ENCODE data around the gene UBE2E1.

Gene UBE2E1

GRCh38 chr3:23821858-23822257, 16.1 kb downstream of the UBE2E1 start:
- H3K27me3 ChIP-seq (ENCODE audit: control insufficient read depth, insufficient read depth, low read length) = no peaks in the 10 kb centered on the region

GRCh38 chr3:23822559-23822958, 16.8 kb downstream of the UBE2E1 start:
- no peak overlapping the region for H3K4me3 ChIP-seq (ENCODE audit: low read depth, low read length)
- no peak overlapping the region for H3K27ac ChIP-seq (ENCODE audit: low read depth, low read length)
- H3K36me3 ChIP-seq (ENCODE audit: control insufficient read depth, insufficient read depth, low read length) = peaks cover 7% of the 10 kb centered on the region
- H3K9ac ChIP-seq (ENCODE audit: low read length) = no peak overlapping the region
- H3K27me3 ChIP-seq (ENCODE audit: control insufficient read depth, insufficient read depth, low read length) = no peaks in the 10 kb centered on the region
- H3K4me1 ChIP-seq (ENCODE audit: control insufficient read depth, insufficient read depth, low read length) = peaks cover 54% of the 10 kb centered on the region
- H3K9me3 ChIP-seq (ENCODE audit: control insufficient read depth, insufficient read depth, low read depth, low read length) = no peaks in the 10 kb centered on the region

More at GRCh38 chr3:23821858-23822257, 16.1 kb downstream of the UBE2E1 start:
- Histone ChIP-seq H3K4me1 (ENCODE audit: control insufficient read depth, insufficient read depth, low read length) (peaks cover 48% of the 10 kb centered on the region), H3K9me3 (ENCODE audit: control insufficient read depth, insufficient read depth, low read depth, low read length) (no peaks in the 10 kb centered on the region), H3K9ac (ENCODE audit: low read length) (no peak overlapping the region), H3K36me3 (ENCODE audit: control insufficient read depth, insufficient read depth, low read length) (peaks cover 7% of the 10 kb centered on the region), H3K27ac (ENCODE audit: low read depth, low read length) (no peak overlapping the region), H3K4me3 (ENCODE audit: low read depth, low read length) (no peak overlapping the region)

GRCh38 chr3:23823620-23824019, 17.9 kb downstream of the UBE2E1 start:
- H3K36me3 ChIP-seq (ENCODE audit: control insufficient read depth, insufficient read depth, low read length) = peaks cover 4% of the 10 kb centered on the region
- no peak overlapping the region for H3K9ac ChIP-seq (ENCODE audit: low read length)
- no peak overlapping the region for H3K4me3 ChIP-seq (ENCODE audit: low read depth, low read length)
- no peaks in the 10 kb centered on the region for H3K27me3 ChIP-seq (ENCODE audit: control insufficient read depth, insufficient read depth, low read length)
- no peaks in the 10 kb centered on the region for H3K9me3 ChIP-seq (ENCODE audit: control insufficient read depth, insufficient read depth, low read depth, low read length)
- H3K4me1 ChIP-seq (ENCODE audit: control insufficient read depth, insufficient read depth, low read length) = peaks cover 54% of the 10 kb centered on the region
- H3K27ac ChIP-seq (ENCODE audit: low read depth, low read length) = no peak overlapping the region

- H3K9ac ChIP-seq (ENCODE audit: low read length) = no peak overlapping the region
- no peak overlapping the region for H3K4me3 ChIP-seq (ENCODE audit: low read depth, low read length)
- H3K27me3 ChIP-seq (ENCODE audit: control insufficient read depth, insufficient read depth, low read length) = no peaks in the 10 kb centered on the region
- no peaks in the 10 kb centered on the region for H3K9me3 ChIP-seq (ENCODE audit: control insufficient read depth, insufficient read depth, low read depth, low read length)
- peaks cover under 1% of the 10 kb centered on the region for H3K36me3 ChIP-seq (ENCODE audit: control insufficient read depth, insufficient read depth, low read length)
- no peak overlapping the region for H3K27ac ChIP-seq (ENCODE audit: low read depth, low read length)
- peaks cover 54% of the 10 kb centered on the region for H3K4me1 ChIP-seq (ENCODE audit: control insufficient read depth, insufficient read depth, low read length)
These were observed 19.1 kb downstream of the UBE2E1 start for GRCh38 chr3:23824699-23825444.

- Histone ChIP-seq H3K4me1 (ENCODE audit: control insufficient read depth, insufficient read depth, low read length) (peaks cover 50% of the 10 kb centered on the region), H3K36me3 (ENCODE audit: control insufficient read depth, insufficient read depth, low read length) (no peaks in the 10 kb centered on the region), H3K27me3 (ENCODE audit: control insufficient read depth, insufficient read depth, low read length) (no peaks in the 10 kb centered on the region), H3K9ac (ENCODE audit: low read length) (no peak overlapping the region), H3K27ac (ENCODE audit: low read depth, low read length) (no peak overlapping the region), H3K4me3 (ENCODE audit: low read depth, low read length) (no peak overlapping the region), H3K9me3 (ENCODE audit: control insufficient read depth, insufficient read depth, low read depth, low read length) (no peaks in the 10 kb centered on the region)
These were observed 20.0 kb downstream of the UBE2E1 start for GRCh38 chr3:23825802-23826201.

GRCh38 chr3:23826382-23827064, 20.8 kb downstream of the UBE2E1 start:
- Histone ChIP-seq H3K4me3 (ENCODE audit: low read depth, low read length) (no peak overlapping the region), H3K27ac (ENCODE audit: low read depth, low read length) (no peak overlapping the region), H3K27me3 (ENCODE audit: control insufficient read depth, insufficient read depth, low read length) (no peaks in the 10 kb centered on the region)

GRCh38 chr3:23829242-23829934, 23.6 kb downstream of the UBE2E1 start:
- Histone ChIP-seq H3K9ac (ENCODE audit: low read length) (no peak overlapping the region), H3K36me3 (ENCODE audit: control insufficient read depth, insufficient read depth, low read length) (no peaks in the 10 kb centered on the region), H3K27ac (ENCODE audit: low read depth, low read length) (no peak overlapping the region), H3K4me1 (ENCODE audit: control insufficient read depth, insufficient read depth, low read length) (peaks cover 31% of the 10 kb centered on the region), H3K27me3 (ENCODE audit: control insufficient read depth, insufficient read depth, low read length) (no peaks in the 10 kb centered on the region), H3K9me3 (ENCODE audit: control insufficient read depth, insufficient read depth, low read depth, low read length) (no peaks in the 10 kb centered on the region), H3K4me3 (ENCODE audit: low read depth, low read length) (no peak overlapping the region)

More at GRCh38 chr3:23826382-23827064, 20.8 kb downstream of the UBE2E1 start:
- no peaks in the 10 kb centered on the region for H3K36me3 ChIP-seq (ENCODE audit: control insufficient read depth, insufficient read depth, low read length)
- H3K9ac ChIP-seq (ENCODE audit: low read length) = no peak overlapping the region
- peaks cover 50% of the 10 kb centered on the region for H3K4me1 ChIP-seq (ENCODE audit: control insufficient read depth, insufficient read depth, low read length)
- no peaks in the 10 kb centered on the region for H3K9me3 ChIP-seq (ENCODE audit: control insufficient read depth, insufficient read depth, low read depth, low read length)

GRCh38 chr3:23830869-23831484, 25.2 kb downstream of the UBE2E1 start:
- Histone ChIP-seq H3K4me1 (ENCODE audit: control insufficient read depth, insufficient read depth, low read length) (peaks cover 26% of the 10 kb centered on the region), H3K9ac (ENCODE audit: low read length) (no peak overlapping the region), H3K27me3 (ENCODE audit: control insufficient read depth, insufficient read depth, low read length) (no peaks in the 10 kb centered on the region), H3K4me3 (ENCODE audit: low read depth, low read length) (no peak overlapping the region), H3K36me3 (ENCODE audit: control insufficient read depth, insufficient read depth, low read length) (no peaks in the 10 kb centered on the region), H3K27ac (ENCODE audit: low read depth, low read length) (no peak overlapping the region), H3K9me3 (ENCODE audit: control insufficient read depth, insufficient read depth, low read depth, low read length) (no peaks in the 10 kb centered on the region)

- Histone ChIP-seq H3K4me1 (ENCODE audit: control insufficient read depth, insufficient read depth, low read length) (peaks cover 18% of the 10 kb centered on the region), H3K9ac (ENCODE audit: low read length) (no peak overlapping the region), H3K9me3 (ENCODE audit: control insufficient read depth, insufficient read depth, low read depth, low read length) (no peaks in the 10 kb centered on the region), H3K27me3 (ENCODE audit: control insufficient read depth, insufficient read depth, low read length) (no peaks in the 10 kb centered on the region), H3K36me3 (ENCODE audit: control insufficient read depth, insufficient read depth, low read length) (no peaks in the 10 kb centered on the region), H3K4me3 (ENCODE audit: low read depth, low read length) (no peak overlapping the region), H3K27ac (ENCODE audit: low read depth, low read length) (no peak overlapping the region)
These were observed 26.0 kb downstream of the UBE2E1 start for GRCh38 chr3:23831517-23832394.

- no peak overlapping the region for H3K9ac ChIP-seq (ENCODE audit: low read length)
- H3K27ac ChIP-seq (ENCODE audit: low read depth, low read length) = no peak overlapping the region
- no peaks in the 10 kb centered on the region for H3K9me3 ChIP-seq (ENCODE audit: control insufficient read depth, insufficient read depth, low read depth, low read length)
- H3K27me3 ChIP-seq (ENCODE audit: control insufficient read depth, insufficient read depth, low read length) = no peaks in the 10 kb centered on the region
- peaks cover 11% of the 10 kb centered on the region for H3K4me1 ChIP-seq (ENCODE audit: control insufficient read depth, insufficient read depth, low read length)
- no peaks in the 10 kb centered on the region for H3K36me3 ChIP-seq (ENCODE audit: control insufficient read depth, insufficient read depth, low read length)
- H3K4me3 ChIP-seq (ENCODE audit: low read depth, low read length) = no peak overlapping the region
These were observed 26.8 kb downstream of the UBE2E1 start for GRCh38 chr3:23832523-23832922.
